SKM-1 treated with dmso at 0.1 percent for 144 hours (cell line): ENCODE results near the gene RPL21.
A peak's percentile ranks its signal among the peaks of the same experiment; 100 is the strongest.
"Not testable (repeated sequence)": the region's sequence is repeated elsewhere in the genome, so short reads cannot be mapped to it uniquely, and the experiment has no call there.

Experiments used
- DNase-seq: peaks from one replicate; lab custom pipeline; 2025; ENCODE audit not compliant: unreplicated experiment; lab: John Stamatoyannopoulos, UW

RPL21 gene

DNA sequence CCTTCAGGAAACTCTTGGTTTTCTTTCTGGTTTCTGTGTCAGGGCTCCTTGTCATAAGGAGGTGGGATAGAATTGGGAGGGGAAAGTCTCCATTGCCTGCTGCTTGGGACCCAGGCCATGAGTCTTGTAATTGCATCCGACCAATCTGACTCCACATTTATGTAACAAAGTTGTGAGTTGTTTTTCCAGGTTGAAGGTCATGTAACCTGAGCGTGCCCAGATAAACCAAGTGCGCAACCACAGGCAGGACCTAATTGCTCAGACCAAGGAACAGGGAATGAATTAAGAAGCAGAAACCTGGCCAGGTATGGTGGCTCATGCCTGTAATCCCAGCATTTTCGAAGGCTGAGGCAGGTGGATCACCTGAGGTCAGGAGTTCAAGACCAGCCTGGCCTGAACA, 37.0 kb downstream of the RPL21 start:
- no peak for DNase-seq

DNA sequence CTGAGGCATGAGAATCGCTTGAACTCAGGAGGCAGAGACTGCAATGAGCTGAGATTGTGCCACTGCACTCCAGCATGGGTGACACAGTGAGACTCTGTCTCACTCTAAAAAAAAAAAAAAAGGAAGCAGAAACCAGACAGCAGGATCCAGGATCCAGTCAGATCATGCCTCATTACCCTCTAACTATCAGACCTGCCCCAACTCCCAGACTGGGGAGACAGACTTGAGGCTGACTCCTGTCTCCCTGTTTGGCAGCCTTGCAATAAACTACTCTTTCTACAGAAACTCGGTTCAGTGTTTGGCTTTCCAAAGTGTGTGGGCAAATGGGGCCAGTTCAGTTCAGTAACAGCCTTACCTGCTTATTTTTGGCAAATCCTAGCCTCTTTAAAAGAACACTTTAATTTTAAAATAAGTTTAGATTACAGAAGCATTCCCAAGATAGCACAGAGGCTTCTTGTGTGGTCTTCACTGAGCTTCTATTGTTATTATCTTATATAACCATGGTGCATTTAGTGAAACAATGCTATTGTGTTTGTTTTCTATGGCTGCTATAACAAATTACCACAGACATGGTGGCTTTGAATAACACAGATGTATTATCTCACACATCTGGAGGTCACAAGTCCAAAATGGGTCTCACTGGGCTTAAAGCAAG, 37.8 kb downstream of the RPL21 start:
- DNase-seq = no peak

DNA sequence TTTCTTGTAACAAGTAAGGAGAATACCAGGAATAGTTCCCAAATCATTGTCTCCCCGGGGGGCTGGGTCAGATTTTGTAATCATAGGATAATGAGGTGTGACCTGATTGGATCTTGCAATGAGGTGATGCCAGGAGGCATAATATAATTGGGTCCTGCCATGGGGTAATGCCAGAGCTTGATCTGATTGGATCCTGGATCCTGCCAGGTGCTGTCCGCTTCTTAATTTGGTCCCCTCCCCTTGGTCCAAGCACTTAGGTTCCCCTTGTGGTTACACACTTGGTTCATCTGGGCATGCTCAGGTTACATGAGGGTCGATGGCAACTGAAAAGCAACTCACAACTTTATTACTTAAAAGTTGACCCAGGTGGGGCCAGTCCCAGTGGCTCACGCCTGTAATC, 39.4 kb downstream of the RPL21 start:
- no peak for DNase-seq

DNA sequence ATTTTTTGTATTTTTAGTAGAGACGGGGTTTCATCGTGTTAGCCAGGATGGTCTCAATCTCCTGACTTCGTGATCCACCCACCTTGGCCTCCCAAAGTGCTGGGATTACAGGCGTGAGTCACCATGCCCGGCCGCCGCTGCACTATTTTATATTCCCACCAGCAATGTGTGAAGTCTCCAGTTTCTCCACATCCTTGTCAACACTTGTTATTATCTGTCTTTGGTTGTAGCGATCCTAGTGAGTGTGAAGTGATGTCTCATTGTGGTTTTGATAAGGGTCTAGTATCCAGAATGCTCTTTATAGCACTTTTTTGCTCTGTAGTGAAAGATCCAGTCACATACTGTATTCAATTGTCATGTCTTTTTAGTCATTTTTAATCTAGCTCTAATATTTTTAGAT, 40.6 kb downstream of the RPL21 start:
- not testable (repeated sequence) for DNase-seq

DNA sequence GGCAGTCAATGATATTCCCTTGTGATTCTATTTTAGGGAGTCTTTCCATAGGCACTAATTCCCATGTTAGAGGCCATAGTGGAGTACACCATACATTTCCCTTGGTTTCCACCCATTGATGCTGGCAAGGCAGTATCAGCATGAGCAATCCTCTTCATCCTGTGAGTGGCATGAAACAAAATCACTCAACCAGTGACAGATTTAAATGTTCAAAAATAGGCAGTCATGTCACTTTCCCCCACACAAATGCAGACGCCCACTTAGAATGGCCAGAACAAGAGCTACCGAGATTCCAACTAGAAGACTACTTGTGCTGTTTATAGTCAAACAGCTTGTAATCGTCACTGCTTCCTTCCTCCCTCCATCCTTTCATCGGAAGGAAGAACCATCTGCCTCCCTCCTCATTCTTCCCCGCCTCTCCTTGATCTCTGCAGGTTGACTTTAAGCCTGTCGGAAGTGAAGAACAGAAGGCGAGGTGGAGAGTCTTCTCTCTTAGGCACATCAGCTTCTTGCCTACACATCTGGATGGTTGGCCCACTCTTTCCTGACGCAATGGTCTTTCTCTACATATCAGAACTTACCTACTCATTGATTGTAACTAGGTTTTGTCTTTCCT, 41.8 kb downstream of the RPL21 start:
- DNase-seq = no peak

DNA sequence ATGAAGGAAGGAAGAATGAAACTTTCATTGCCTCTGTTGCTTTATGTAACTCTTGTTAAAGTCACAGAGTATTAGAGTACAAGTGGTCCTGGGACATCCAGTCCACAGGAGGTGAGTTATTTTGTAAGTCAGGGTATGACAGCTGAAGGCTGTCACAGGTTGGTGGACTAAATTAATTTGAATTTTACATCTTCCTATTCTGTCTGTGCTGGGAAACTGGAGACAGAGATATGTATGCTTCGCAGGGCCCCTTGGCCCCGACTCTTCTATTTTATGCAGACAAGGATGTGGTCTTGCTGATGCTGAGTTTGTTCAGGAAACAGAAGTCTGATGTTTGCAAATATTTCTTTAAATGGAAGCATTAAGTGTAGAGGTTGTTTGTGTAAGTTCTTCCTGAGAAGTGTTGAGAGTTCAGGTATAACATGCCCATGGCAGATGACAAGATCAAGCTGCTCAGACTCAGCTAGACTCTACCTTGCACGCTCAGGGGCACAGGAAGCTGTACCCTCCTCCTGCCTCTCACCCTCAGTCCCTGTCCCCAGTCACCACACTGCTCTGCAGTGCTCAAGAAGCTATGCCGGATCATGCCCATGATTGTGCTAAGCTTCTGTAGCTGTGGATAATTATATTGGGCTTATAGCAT, 42.6 kb downstream of the RPL21 start:
- no peak for DNase-seq

DNA sequence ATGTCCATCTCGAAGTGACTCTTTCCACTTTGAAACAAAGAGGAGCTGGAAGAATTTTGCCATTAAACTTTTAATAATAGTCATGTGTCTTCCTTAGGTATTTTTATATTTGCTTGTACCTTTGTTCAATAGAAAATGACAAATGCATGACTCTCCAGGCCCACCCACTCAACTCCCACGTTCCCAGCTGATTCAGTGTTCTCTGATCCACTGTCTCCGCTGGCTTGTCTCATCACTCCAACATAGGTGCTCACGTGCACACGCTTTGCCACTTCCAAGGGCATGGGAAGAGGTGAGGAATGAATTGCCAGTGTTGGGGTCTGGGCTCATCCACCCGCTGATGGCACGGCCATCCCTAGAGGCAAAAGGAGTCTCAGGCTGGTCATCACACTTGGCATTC, 43.7 kb downstream of the RPL21 start:
- DNase-seq = no peak

DNA sequence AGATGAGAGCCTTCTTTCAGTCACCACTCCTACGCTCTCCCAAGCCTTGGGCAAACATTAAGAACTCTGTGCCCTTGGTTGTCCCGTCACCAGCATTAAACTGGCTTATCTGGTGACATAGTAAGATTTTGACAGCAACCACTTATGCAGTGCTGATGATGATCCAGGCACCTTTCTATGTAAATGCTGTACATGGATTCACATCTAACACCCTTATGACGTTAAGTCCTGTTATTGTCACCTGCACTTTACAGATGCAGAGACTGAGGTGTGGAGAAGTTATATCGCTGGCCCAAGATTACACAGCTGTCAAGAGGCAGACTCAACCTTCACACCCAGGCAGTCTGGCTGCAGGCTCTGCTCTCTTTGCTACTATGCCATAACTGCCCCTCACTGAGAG, 44.3 kb downstream of the RPL21 start:
- no peak for DNase-seq

DNA sequence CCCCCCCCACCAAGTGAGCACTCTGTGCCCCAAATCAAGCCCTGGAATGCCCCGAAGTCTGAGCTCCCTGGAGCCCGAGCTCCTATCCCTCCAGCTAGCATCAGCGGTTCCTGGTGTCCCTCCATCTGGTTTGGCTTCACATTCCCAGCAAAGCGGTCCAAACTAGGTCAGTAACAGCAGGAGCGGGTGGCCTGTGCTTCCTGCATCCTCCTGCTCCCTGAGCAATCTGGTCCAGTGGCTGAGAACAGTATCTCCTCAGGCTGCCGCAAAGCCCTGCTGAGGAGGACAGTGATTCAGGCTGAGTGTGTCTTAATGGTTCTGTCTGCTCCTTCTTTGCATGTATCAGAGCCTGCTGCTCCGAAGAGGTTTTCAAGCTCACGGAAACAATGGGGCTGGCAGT, 45.1 kb downstream of the RPL21 start:
- DNase-seq = no peak

DNA sequence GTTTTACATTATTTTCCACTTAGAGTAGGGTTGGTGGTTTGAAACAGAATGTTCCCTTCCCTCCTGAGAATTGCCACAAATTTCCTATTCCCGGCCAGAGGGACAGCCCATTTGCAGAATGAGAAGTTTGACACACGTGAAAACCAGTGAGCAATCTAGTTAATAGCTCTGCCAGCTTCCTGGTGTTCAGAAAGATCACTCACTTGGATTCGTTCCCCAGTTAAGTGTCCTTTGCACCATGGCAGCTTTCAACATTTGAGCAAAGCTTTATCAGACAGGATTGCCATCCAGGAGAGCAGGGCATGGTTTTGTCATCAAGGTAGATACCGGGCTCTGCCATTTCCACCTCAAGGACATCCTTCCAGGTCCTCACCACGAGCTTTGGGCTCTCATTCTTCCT, 47.5 kb downstream of the RPL21 start:
- no peak for DNase-seq

DNA sequence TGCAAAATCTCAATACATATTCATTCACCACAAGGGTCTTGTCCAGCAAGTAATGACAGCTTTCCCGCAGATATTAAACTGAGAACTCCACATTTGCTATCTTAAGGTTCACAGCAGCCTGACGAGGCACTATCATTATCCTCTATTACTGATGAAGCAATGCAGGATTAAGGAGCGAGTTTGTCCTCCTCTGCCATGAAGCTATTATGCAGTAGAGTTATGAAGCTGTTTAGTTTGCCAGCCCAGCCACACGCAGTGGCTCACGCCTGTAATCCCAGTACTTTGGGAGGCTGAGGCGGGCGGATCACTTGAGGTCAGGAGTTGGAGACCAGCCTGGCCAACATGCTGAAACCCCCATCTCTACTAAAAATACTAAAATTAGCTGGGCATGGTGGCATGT, 49.0 kb downstream of the RPL21 start:
- DNase-seq = not testable (repeated sequence)

DNA sequence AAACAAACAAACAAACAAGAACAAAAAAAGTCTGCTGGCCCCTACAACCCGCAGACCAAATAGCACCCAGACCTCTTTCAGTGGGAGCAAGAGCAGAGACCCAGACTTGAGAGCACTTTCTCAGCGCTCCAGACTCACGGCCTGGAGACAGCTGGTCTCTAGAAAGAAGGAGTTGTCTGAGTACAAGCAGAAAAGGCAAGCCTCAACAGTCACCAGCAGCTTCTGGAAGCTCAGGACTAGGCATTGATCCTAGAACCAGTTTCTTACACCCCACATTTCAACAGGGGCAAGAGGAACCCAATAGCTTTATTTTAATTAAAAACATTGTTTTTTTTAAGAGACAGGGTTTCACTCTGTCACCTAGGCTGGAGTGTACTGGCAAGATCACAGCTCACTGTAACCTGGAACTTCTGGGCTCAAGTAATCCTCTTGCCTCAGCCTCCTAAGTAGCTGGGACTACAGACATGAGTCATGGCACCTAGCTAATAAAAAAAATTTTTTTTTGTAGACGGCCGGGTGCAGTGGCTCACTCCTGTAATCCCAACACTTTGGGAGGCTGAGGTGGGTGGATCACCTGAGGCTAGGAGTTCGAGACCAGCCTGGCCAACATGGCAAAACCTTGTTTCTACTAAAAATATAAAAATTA, 49.7 kb downstream of the RPL21 start:
- no peak for DNase-seq

DNA sequence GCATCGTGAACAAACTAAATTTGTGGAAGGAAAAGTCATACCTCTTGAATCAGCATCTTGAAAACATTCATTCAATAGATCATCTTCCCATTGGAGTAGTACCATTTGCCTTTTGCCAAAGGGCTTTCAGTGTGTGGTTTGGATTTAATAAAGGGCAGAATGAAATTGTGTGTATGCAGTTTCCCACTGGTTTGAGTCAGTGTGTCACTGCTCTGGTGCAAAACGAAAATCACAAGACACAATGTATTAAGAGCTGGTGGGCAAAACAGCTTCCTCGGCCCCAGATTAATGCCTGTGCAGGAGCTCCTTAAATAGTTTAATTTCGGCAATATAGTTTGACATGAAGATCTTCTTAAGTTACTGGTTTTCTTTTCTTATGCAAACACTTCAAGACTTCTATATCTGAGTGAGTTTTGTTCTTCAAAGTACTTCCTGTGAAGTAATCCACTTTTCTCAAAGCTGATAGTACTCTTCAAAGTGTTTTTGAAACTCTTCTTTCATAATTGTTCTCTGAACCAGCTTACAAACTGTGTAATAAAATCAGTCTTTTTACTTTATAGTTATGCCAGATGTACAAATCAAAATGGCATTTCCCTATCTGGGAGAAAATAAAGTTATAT, 51.4 kb downstream of the RPL21 start:
- DNase-seq = peak; percentile 46

DNA sequence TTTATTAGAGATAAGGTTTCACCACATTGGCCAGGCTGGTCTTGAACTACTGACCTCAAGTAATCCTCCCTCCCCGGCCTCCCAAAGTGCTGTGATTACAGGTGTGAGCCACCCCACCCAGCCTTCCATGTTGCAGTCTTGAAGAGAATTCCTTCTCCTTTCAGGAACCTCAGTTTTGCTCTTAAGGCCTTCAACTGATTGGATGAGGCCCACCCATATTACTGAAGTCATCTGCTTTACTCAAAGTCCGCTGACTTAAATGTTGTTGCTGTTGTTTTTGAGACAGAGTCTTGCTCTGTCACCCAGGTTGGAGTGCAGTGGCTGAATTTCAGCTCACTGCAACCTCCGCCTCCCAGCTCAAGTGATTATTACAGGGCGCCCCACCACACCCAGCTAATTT, 52.7 kb downstream of the RPL21 start:
- no peak for DNase-seq

DNA sequence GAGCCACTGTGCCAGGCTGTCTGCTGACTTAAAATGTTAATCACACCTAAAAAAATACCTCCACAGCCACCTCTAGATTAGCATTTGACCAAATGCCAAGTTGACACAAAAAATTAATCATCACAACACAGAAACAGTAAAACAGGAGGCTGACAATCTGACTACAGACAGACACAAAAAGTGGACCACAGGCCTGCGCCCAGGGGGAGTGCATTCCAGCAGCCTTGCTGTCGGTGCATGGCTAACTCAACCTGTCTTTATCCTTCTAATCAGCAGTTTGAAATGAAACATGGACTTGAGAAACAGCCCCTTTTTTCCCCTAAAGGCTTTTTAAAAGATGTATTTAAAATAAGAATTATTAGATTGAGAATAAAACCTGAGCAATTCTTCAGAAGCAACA, 53.3 kb downstream of the RPL21 start:
- no peak for DNase-seq
